ENCODE results near the gene TMEM187.

TMEM187 gene

DNA sequence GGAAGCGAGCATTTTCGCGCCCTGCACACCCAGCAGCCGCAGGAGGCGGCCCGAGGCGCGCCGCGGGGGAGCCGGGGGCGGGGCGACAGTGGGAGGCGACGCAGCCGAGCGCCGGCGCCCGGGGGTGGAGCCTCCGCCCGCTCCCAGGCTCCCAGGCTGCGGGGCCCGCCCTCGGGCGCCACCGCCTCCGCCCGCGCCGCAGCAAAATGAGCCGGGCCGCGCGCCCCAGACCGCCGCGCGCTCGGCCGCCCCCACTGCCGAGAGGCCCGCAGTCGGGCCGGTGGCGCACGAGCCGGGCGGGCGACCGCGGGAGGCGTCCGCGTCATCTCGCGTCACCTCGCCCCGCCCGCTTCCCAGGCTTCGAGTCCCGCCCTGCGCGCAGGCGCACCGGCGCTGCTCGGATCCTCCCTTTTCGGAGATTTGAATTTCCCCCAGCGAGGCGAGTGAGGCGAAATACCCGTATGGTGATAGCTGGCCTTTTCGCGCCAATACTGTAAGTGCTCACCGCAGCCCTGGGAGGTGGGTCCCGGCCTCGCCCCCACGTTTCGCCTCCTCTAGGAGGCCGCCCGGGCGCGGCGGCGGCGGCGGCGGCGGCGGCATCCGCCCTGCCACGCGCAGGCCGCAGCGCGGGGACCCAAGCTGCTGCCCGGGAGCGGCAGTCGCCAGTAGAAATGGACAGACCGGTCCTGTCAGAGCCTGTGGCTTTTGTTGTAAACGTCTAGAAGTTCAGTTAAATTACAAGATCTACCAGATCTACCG lies at the start of gene TMEM187:
Gene TMEM187 (plus strand): TSS at position 387 of the 759 bp plus-strand sequence. CDS start 9,309 bp downstream, outside the sequence.
- no peaks in the 10 kb centered on the region for H3K36me3 ChIP-seq (ENCODE audit: control insufficient read depth, insufficient read depth, low read length)
- H3K4me1 ChIP-seq (ENCODE audit: control insufficient read depth, insufficient read depth, low read length): peaks cover 38% of the 10 kb centered on the region
- peak within 1 kb of the TSS; percentile 87 for H3K4me3 ChIP-seq (ENCODE audit: low read length)
- peak within 1 kb of the TSS; percentile 97 for H3K9ac ChIP-seq (ENCODE audit: low read length)
- H3K27me3 ChIP-seq (ENCODE audit: control insufficient read depth, insufficient read depth, low read length): no peaks in the 10 kb centered on the region
- no peaks in the 10 kb centered on the region for H3K9me3 ChIP-seq (ENCODE audit: control insufficient read depth, low read length)

DNA sequence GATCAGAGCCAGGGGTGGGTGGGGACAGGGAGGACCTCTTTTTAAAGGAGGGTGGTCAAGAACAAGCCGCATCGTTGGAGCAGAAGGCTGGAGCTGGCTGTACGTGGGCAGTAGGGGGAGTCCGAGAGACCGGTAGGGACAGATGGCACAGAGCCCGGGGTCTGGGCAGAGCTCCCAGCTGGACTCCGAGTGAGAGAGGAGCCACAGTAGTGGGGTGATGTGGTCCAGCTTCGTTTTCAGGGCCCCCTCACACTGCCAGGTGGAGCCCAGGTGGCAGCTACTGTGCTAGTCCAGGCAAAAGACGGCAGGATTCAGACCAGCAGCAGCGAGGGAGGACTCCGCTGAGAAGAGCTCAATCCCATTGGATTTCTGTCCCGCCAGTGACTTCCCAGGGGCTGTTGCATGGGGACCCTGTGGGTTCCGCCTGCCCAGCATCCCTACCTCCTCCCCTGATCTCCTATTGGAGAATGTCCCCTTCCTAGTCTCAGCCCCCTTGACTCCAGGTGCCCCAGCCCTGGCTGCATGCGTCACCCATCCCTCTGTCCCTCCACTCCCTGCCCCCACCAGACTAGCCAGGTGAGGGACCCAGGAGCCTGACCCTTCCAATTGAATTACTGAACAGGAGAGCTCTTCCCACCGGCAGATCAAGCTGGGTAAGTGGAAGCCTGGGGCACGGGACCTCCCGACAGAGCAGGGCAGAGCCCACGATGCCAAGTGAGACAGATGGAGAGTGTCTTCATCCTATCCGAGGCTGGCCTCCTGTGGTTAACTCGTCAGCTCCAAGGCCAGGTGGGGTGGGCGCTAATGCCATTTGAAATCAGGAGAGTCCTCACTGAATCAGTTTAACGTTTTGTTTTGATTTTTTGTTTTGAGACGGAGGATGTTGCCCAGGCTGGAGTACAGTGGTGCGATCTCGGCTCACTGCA lies 49.4 kb upstream of the TMEM187 start:
- no peaks in the 10 kb centered on the region for H3K36me3 ChIP-seq (ENCODE audit: control insufficient read depth, insufficient read depth, low read length)
- no peaks in the 10 kb centered on the region for H3K9me3 ChIP-seq (ENCODE audit: control insufficient read depth, low read length)
- peaks cover 11% of the 10 kb centered on the region for H3K4me1 ChIP-seq (ENCODE audit: control insufficient read depth, insufficient read depth, low read length)
- no peaks in the 10 kb centered on the region for H3K27me3 ChIP-seq (ENCODE audit: control insufficient read depth, insufficient read depth, low read length)
- H3K4me3 ChIP-seq (ENCODE audit: low read length): no peak overlapping the region
- no peak overlapping the region for H3K9ac ChIP-seq (ENCODE audit: low read length)

DNA sequence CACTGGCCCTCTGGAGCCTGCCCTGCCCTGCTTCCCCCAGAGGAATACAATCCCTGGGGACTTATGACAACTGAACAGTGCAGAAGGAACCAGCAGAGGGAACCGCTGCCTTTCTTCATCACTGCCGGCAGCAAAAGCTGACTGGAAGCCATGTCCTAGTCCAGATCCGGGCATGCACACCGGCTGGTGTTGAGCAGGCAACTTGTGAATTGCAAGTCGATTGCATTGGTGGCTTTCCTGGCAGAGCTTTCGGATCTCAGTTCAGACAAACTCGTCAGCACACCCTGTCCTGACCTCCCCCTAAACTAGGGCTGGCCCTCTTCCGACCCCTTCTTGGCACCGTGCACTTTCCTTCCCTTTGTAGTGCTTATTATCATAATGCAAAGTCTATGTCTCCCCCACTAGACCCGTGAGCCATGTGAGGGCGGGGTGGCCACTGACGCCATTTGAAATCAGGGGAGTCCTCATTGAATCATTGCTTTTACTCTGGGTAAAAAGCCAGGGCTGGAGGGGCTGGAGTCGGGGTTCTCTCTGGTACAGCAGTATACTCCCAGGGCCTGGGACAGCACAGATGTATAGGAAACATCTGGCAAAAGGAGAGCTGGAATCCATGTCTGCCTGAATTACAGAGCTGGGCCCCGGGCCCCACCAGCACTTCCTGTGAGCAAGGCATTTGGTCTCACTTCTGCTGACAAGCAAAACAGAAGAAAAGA lies 48.2 kb upstream of the TMEM187 start:
- Histone ChIP-seq H3K36me3 (ENCODE audit: control insufficient read depth, insufficient read depth, low read length) (no peaks in the 10 kb centered on the region), H3K27me3 (ENCODE audit: control insufficient read depth, insufficient read depth, low read length) (no peaks in the 10 kb centered on the region), H3K9me3 (ENCODE audit: control insufficient read depth, low read length) (no peaks in the 10 kb centered on the region), H3K4me3 (ENCODE audit: low read length) (no peak overlapping the region), H3K4me1 (ENCODE audit: control insufficient read depth, insufficient read depth, low read length) (peaks cover 14% of the 10 kb centered on the region), H3K9ac (ENCODE audit: low read length) (no peak overlapping the region)

- H3K4me3 ChIP-seq (ENCODE audit: low read length): no peak overlapping the region
- no peaks in the 10 kb centered on the region for H3K36me3 ChIP-seq (ENCODE audit: control insufficient read depth, insufficient read depth, low read length)
- H3K4me1 ChIP-seq (ENCODE audit: control insufficient read depth, insufficient read depth, low read length): peaks cover 18% of the 10 kb centered on the region
- no peaks in the 10 kb centered on the region for H3K9me3 ChIP-seq (ENCODE audit: control insufficient read depth, low read length)
- no peak overlapping the region for H3K9ac ChIP-seq (ENCODE audit: low read length)
- no peaks in the 10 kb centered on the region for H3K27me3 ChIP-seq (ENCODE audit: control insufficient read depth, insufficient read depth, low read length)
These were observed 47.2 kb upstream of the TMEM187 start for GRCh38 chrX:153925387-153925738.

DNA sequence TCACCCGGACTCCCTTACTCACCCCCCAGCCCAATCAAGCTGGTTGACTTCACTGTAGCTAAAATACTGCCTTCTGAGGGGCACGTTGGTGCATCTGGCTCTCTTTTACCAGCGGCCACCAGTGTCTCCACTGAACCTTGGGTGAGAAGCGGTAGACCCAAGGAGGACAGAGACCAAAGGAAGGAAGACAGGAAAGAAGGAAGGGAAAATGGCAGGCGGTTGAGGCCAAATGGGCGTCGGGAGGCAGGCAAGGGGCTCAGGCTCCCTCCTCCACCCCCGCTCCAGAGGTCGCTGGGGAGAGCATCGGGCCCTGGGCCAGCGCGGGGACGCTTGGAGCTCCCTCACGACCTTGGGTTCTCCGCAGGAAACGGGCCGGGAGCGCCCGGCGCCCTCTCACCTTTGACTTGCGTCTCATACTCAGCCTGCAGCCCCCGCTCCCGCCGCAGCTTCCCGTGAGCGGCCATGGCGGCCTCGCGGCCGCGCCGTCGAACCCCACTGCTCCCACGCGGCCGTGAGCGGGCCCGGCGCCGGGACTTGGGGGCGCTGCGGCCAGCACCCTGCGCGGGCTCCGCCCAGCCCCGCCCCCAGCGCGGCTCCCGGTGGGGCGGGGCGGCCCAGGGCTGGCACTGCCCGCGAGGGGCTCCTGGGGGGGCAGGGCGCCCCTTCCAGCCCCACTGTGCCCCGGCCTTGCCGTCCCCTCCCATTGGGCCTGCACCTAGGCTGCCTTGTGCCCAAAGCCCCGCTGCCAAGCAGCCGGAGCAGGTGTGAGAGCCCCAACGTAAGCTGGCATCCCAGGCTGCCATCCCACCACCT lies 46.6 kb upstream of the TMEM187 start, which contains the start of gene ARHGAP4:
Gene ARHGAP4 (minus strand): TSS at position 526 of the 813 bp plus-strand sequence. CDS start 62 bp downstream, at position 464.
- Histone ChIP-seq H3K4me1 (ENCODE audit: control insufficient read depth, insufficient read depth, low read length) (peaks cover 18% of the 10 kb centered on the region), H3K9me3 (ENCODE audit: control insufficient read depth, low read length) (no peaks in the 10 kb centered on the region), H3K9ac (ENCODE audit: low read length) (peak within 1 kb of the TSS; percentile 92), H3K27me3 (ENCODE audit: control insufficient read depth, insufficient read depth, low read length) (no peaks in the 10 kb centered on the region), H3K4me3 (ENCODE audit: low read length) (peak within 1 kb of the TSS; percentile 51), H3K36me3 (ENCODE audit: control insufficient read depth, insufficient read depth, low read length) (no peaks in the 10 kb centered on the region)

DNA sequence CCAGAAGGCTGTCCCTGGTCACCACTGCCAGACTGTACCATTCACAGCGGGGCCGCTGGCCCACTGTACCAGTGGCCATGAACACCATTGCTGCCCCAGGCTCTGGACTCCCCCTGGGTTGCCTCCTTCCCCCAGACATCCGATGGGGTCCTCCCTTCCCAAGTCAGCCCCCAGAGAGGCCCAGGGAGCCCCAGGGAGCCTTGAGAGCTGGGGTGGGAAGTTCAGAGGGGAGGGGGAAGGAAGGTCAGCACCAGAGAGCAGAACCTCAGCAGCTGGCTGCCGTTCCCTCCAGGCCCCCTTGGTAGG lies 46.0 kb upstream of the TMEM187 start:
- H3K9me3 ChIP-seq (ENCODE audit: control insufficient read depth, low read length): no peaks in the 10 kb centered on the region
- no peaks in the 10 kb centered on the region for H3K36me3 ChIP-seq (ENCODE audit: control insufficient read depth, insufficient read depth, low read length)
- no peak overlapping the region for H3K4me3 ChIP-seq (ENCODE audit: low read length)
- no peaks in the 10 kb centered on the region for H3K27me3 ChIP-seq (ENCODE audit: control insufficient read depth, insufficient read depth, low read length)
- peaks cover 18% of the 10 kb centered on the region for H3K4me1 ChIP-seq (ENCODE audit: control insufficient read depth, insufficient read depth, low read length)
- peak overlapping the region; percentile 92 for H3K9ac ChIP-seq (ENCODE audit: low read length)

- Histone ChIP-seq H3K27me3 (ENCODE audit: control insufficient read depth, insufficient read depth, low read length) (no peaks in the 10 kb centered on the region), H3K9ac (ENCODE audit: low read length) (peak overlapping the region; percentile 92), H3K4me3 (ENCODE audit: low read length) (peak overlapping the region; percentile 51), H3K36me3 (ENCODE audit: control insufficient read depth, insufficient read depth, low read length) (no peaks in the 10 kb centered on the region), H3K4me1 (ENCODE audit: control insufficient read depth, insufficient read depth, low read length) (peaks cover 18% of the 10 kb centered on the region), H3K9me3 (ENCODE audit: control insufficient read depth, low read length) (no peaks in the 10 kb centered on the region)
These were observed 45.5 kb upstream of the TMEM187 start for GRCh38 chrX:153926858-153927671.

GRCh38 chrX:153927672-153927921 lies 45.0 kb upstream of the TMEM187 start:
- Histone ChIP-seq H3K9me3 (ENCODE audit: control insufficient read depth, low read length) (no peaks in the 10 kb centered on the region), H3K27me3 (ENCODE audit: control insufficient read depth, insufficient read depth, low read length) (no peaks in the 10 kb centered on the region), H3K9ac (ENCODE audit: low read length) (peak overlapping the region; percentile 92), H3K4me1 (ENCODE audit: control insufficient read depth, insufficient read depth, low read length) (peaks cover 18% of the 10 kb centered on the region), H3K4me3 (ENCODE audit: low read length) (peak overlapping the region; percentile 51), H3K36me3 (ENCODE audit: control insufficient read depth, insufficient read depth, low read length) (no peaks in the 10 kb centered on the region)

DNA sequence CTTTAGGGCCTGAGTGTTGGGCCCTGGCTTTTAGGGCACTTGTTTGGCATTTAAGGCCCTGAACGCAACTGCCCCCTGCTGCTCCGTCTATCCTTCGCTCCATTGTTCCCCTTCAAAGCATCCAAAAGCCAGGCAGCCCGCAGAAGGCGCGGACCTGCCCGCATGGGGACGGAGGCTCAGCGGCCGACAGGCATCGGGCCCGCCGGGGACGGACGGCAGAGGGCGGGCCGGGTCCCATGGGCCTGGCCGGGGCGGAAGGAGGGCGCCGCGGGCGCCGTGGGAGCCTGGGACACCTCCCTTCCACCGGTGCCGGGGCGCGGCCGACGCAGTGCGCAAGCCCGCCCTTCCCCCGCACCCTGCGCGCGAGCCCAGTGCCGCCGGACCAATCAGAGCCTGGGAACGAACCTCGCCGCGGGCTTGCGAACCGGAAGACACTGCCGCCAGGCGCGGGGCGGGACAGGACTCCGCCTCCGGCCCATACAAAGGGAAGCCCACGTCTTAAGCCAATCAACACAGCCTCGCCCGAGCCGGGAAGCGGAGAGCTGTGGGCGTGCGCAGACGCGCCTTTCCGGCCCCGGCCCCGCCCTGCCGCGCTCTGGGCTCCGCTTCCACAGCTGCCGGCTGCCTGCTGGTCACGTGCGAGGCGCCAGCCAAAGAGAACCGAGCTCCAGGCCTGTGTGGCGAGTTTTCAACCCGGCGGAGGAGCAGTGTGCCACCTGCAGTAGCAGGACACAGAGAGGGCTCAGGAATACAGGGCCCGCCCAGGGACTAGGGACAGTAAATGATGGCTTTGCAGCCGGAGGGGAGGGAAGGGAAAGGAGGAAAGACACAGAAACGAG lies 44.4 kb upstream of the TMEM187 start:
- Histone ChIP-seq H3K4me1 (ENCODE audit: control insufficient read depth, insufficient read depth, low read length) (peaks cover 18% of the 10 kb centered on the region), H3K4me3 (ENCODE audit: low read length) (peak overlapping the region; percentile 51), H3K27me3 (ENCODE audit: control insufficient read depth, insufficient read depth, low read length) (no peaks in the 10 kb centered on the region), H3K9ac (ENCODE audit: low read length) (peak overlapping the region; percentile 92), H3K9me3 (ENCODE audit: control insufficient read depth, low read length) (no peaks in the 10 kb centered on the region), H3K36me3 (ENCODE audit: control insufficient read depth, insufficient read depth, low read length) (no peaks in the 10 kb centered on the region)

DNA sequence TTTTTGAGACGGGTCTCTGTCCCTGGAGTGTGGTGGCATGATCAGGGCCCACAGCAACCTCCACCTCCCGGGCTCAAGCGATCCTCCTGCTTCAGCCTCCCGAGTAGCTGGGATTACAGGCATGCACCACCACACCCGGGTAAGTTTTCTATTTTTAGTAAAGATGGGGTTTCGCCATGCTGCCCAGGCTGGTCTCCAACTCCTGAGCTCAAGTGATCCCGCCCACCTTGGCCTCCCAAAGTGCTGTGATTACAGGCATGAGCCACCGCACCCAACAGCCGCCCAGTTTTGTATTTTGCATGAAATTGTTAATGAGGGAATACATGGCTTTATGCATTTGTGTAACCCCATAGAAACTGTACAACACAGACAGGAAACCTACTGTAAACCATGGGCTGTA lies 43.7 kb upstream of the TMEM187 start:
- H3K27me3 ChIP-seq (ENCODE audit: control insufficient read depth, insufficient read depth, low read length): no peaks in the 10 kb centered on the region
- H3K9ac ChIP-seq (ENCODE audit: low read length): no peak overlapping the region
- H3K36me3 ChIP-seq (ENCODE audit: control insufficient read depth, insufficient read depth, low read length): no peaks in the 10 kb centered on the region
- H3K4me3 ChIP-seq (ENCODE audit: low read length): no peak overlapping the region
- H3K9me3 ChIP-seq (ENCODE audit: control insufficient read depth, low read length): no peaks in the 10 kb centered on the region
- peaks cover 20% of the 10 kb centered on the region for H3K4me1 ChIP-seq (ENCODE audit: control insufficient read depth, insufficient read depth, low read length)
